ENCODE data around the gene SSTR5. TPM values are rescaled to one million over a fixed set of nuclear protein-coding genes. Genes with fewer than 3 reads are reported as not detected.

SSTR5 gene
- total RNA-seq, 4 donors from 2014 or later = not detected

- intact Hi-C loops (cut with DNase I; ENCODE audit: low total_unique reads) = no loop called here
- Histone ChIP-seq H3K36me3 (no peaks in the 10 kb centered on the region), H3K27ac (no peak overlapping the region), H3K4me3 (no peak overlapping the region), H3K27me3 (no peaks in the 10 kb centered on the region), H3K9me3 (no peaks in the 10 kb centered on the region), H3K4me1 (no peaks in the 10 kb centered on the region)
- TF ChIP-seq POLR2A (IDR thresholded peaks at IDR 0.05) = no peak
- DNase-seq = no peak
These were observed 6.9 kb upstream of the SSTR5 start for GRCh38 chr16:1065469-1066128.

- H3K36me3 ChIP-seq = no peaks in the 10 kb centered on the region
- no peak for TF ChIP-seq POLR2A (IDR thresholded peaks at IDR 0.05)
- no peak for TF ChIP-seq CTCF (IDR thresholded peaks at IDR 0.05)
- intact Hi-C loops (cut with DNase I; ENCODE audit: low total_unique reads) = no loop called here
- H3K9me3 ChIP-seq = no peaks in the 10 kb centered on the region
- H3K4me3 ChIP-seq = no peak overlapping the region
- DNase-seq = no peak
- H3K27me3 ChIP-seq = peaks cover 0 to 8% of the 10 kb centered on the region in 2 donors
- H3K27ac ChIP-seq = no peak overlapping the region
- H3K4me1 ChIP-seq = no peaks in the 10 kb centered on the region
These were observed 5.9 kb upstream of the SSTR5 start for GRCh38 chr16:1066584-1067172.

GRCh38 chr16:1067629-1068028 is 4.9 kb upstream of the SSTR5 start:
- H3K27me3 ChIP-seq = peaks cover 0 to 8% of the 10 kb centered on the region in 2 donors
- TF ChIP-seq POLR2A (IDR thresholded peaks at IDR 0.05) (no peak), CTCF (IDR thresholded peaks at IDR 0.05) (no peak)
- H3K36me3 ChIP-seq = no peaks in the 10 kb centered on the region
- intact Hi-C loops (cut with DNase I; ENCODE audit: low total_unique reads) = no loop called here
- no peak overlapping the region for H3K4me3 ChIP-seq
- H3K9me3 ChIP-seq = no peaks in the 10 kb centered on the region
- H3K27ac ChIP-seq = no peak overlapping the region
- no peak for DNase-seq
- no peaks in the 10 kb centered on the region for H3K4me1 ChIP-seq

GRCh38 chr16:1068451-1068850 is 4.1 kb upstream of the SSTR5 start:
- Histone ChIP-seq H3K36me3 (no peaks in the 10 kb centered on the region), H3K4me3 (no peak overlapping the region), H3K27ac (no peak overlapping the region), H3K9me3 (no peaks in the 10 kb centered on the region), H3K4me1 (no peaks in the 10 kb centered on the region), H3K27me3 (peaks cover 0 to 15% of the 10 kb centered on the region in 2 donors)
- intact Hi-C loops (cut with DNase I; ENCODE audit: low total_unique reads) = no loop called here
- DNase-seq = no peak
- TF ChIP-seq CTCF (IDR thresholded peaks at IDR 0.05) = no peak

GRCh38 chr16:1069154-1069553 is 3.4 kb upstream of the SSTR5 start:
- no peak overlapping the region for H3K27ac ChIP-seq
- H3K4me1 ChIP-seq = no peaks in the 10 kb centered on the region
- no peak for TF ChIP-seq POLR2A (IDR thresholded peaks at IDR 0.05)
- no peak for TF ChIP-seq CTCF (IDR thresholded peaks at IDR 0.05)
- intact Hi-C loops (cut with DNase I; ENCODE audit: low total_unique reads) = no loop called here
- no peak for DNase-seq
- peaks cover 0 to 21% of the 10 kb centered on the region in 2 donors for H3K27me3 ChIP-seq
- no peak overlapping the region for H3K4me3 ChIP-seq
- H3K9me3 ChIP-seq = no peaks in the 10 kb centered on the region
- H3K36me3 ChIP-seq = no peaks in the 10 kb centered on the region

Measured in uterus (tissue), 4 donors.